Astrocyte (in vitro differentiated cells and primary cell): ENCODE data around the gene PDE1A. TPM values are rescaled to one million over a fixed set of nuclear protein-coding genes. Genes with fewer than 3 reads are reported as not detected.

Source experiments
- DNase-seq: peaks from one replicate; pipeline ENCODE4 v3.0.0-alpha.2; 2010; ENCODE audit warnings: low read depth
- FAIRE-seq: peaks from 2 replicates; lab custom pipeline; 2011; peaks lifted over from hg19 to GRCh38; lab: Jason Lieb, UNC
- H2AFZ ChIP-seq: 2 replicates; pipeline ENCODE4 v1.6.0; 2012; ENCODE audit warnings: low read depth, low read length, inconsistent platforms
- H3K27ac ChIP-seq: 2 replicates; pipeline ENCODE4 v1.5.1; 2011; ENCODE audit warnings: low read depth, low read length, inconsistent platforms
- H3K27me3 ChIP-seq: 2 replicates; pipeline ENCODE4 v1.6.0; 2011; ENCODE audit warnings: low read length, inconsistent platforms; ENCODE audit not compliant: insufficient read depth
- H3K36me3 ChIP-seq: 2 replicates; pipeline ENCODE4 v1.5.1; 2011; ENCODE audit warnings: low read length, inconsistent platforms; ENCODE audit not compliant: insufficient read depth
- H3K4me1 ChIP-seq: 2 replicates; pipeline ENCODE4 v1.5.1; 2011; ENCODE audit warnings: low read length, inconsistent platforms; ENCODE audit not compliant: insufficient read depth
- H3K4me2 ChIP-seq: 2 replicates; pipeline ENCODE4 v1.6.0; 2012; ENCODE audit warnings: low read length, inconsistent platforms
- H3K4me3 ChIP-seq: 2 replicates; pipeline ENCODE4 v1.5.1; 2011; ENCODE audit warnings: low read depth, mild to moderate bottlenecking, low read length, inconsistent platforms; ENCODE audit not compliant: insufficient read depth
- H3K79me2 ChIP-seq: 2 replicates; pipeline ENCODE4 v1.6.0; 2012; ENCODE audit warnings: mild to moderate bottlenecking, low read length, inconsistent platforms; ENCODE audit not compliant: insufficient read depth
- H3K9ac ChIP-seq: 2 replicates; pipeline ENCODE4 v1.6.0; 2012; ENCODE audit warnings: mild to moderate bottlenecking, low read length, inconsistent platforms
- H3K9me3 ChIP-seq: 2 replicates; pipeline ENCODE4 v1.5.1; 2012; ENCODE audit warnings: low read depth, mild to moderate bottlenecking, low read length, inconsistent platforms; ENCODE audit not compliant: insufficient read depth
- H4K20me1 ChIP-seq: 2 replicates; pipeline ENCODE4 v1.6.0; 2012; ENCODE audit warnings: low read length, inconsistent platforms; ENCODE audit not compliant: insufficient read depth
- H3K27ac Mint-ChIP-seq: one replicate; pipeline ENCODE4 v1.8.0; 2021; ENCODE audit warnings: mild to moderate bottlenecking, mixed read lengths; ENCODE audit not compliant: unreplicated experiment
- H3K27me3 Mint-ChIP-seq: one replicate; pipeline ENCODE4 v1.8.0; 2021; ENCODE audit warnings: low read depth, mixed read lengths; ENCODE audit not compliant: unreplicated experiment
- H3K36me3 Mint-ChIP-seq: one replicate; pipeline ENCODE4 v1.8.0; 2021; ENCODE audit warnings: low read depth, mixed read lengths; ENCODE audit not compliant: unreplicated experiment
- H3K4me1 Mint-ChIP-seq: one replicate; pipeline ENCODE4 v1.8.0; 2021; ENCODE audit warnings: low read depth, mixed read lengths; ENCODE audit not compliant: unreplicated experiment
- H3K4me3 Mint-ChIP-seq: one replicate; pipeline ENCODE4 v1.8.0; 2021; ENCODE audit warnings: mild to moderate bottlenecking, moderate library complexity, mixed read lengths; ENCODE audit not compliant: unreplicated experiment
- H3K9me3 Mint-ChIP-seq: one replicate; pipeline ENCODE4 v1.8.0; 2021; ENCODE audit warnings: mild to moderate bottlenecking, mixed read lengths; ENCODE audit not compliant: unreplicated experiment
- EZH2 ChIP-seq: IDR thresholded peaks from 2 replicates; pipeline ENCODE4 v1.6.1; 2012; ENCODE audit warnings: mild to moderate bottlenecking, low read length, inconsistent platforms; ENCODE audit not compliant: insufficient read depth
- total RNA-seq: library from RNA; stranded (reverse); gene quantifications from 2 replicates; pipeline ENCODE4 v1.2.1, GENCODE V29; 2021
- TF ChIP-seq, protein P1 (sequence below): IDR thresholded peaks from 2 replicates; pipeline ENCODE4 v1.5.1; 2011; ENCODE audit warnings: low read depth, mild to moderate bottlenecking, inconsistent platforms, low read length, moderate library complexity; ENCODE audit not compliant: insufficient read depth

The PDE1A gene
- total RNA-seq, 1 donor from 2014 or later: 0.32 TPM

DNA sequence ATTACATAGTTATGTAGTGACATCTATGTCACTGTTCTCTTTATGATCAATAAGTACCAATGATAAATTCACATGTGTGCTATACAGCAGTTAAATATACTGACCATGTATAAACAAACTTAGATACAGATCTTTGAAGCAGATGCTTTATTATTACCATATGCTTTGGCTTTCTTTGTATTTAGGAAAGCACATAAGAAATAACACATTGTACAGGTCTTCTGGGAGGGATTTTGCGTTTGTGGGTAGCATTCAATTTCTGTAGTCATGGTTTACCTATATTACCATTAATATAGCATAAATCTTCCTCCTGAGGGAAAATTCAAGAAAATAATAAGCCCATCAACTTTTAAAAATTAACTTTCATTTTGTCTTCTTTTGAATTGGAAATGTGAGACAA, 1.6 kb upstream of the PDE1A start:
- Mint-ChIP-seq H3K36me3 (no peaks in the 10 kb centered on the region), H3K4me1 (no peaks in the 10 kb centered on the region), H3K9me3 (no peaks in the 10 kb centered on the region), H3K27ac (no peak overlapping the region), H3K27me3 (no peaks in the 10 kb centered on the region), H3K4me3 (no peak overlapping the region)
- H3K9me3 ChIP-seq: no peaks in the 10 kb centered on the region
- H4K20me1 ChIP-seq: no peaks in the 10 kb centered on the region
- H3K27me3 ChIP-seq: no peaks in the 10 kb centered on the region
- TF ChIP-seq EZH2: no peak
- TF ChIP-seq, protein P1, sequence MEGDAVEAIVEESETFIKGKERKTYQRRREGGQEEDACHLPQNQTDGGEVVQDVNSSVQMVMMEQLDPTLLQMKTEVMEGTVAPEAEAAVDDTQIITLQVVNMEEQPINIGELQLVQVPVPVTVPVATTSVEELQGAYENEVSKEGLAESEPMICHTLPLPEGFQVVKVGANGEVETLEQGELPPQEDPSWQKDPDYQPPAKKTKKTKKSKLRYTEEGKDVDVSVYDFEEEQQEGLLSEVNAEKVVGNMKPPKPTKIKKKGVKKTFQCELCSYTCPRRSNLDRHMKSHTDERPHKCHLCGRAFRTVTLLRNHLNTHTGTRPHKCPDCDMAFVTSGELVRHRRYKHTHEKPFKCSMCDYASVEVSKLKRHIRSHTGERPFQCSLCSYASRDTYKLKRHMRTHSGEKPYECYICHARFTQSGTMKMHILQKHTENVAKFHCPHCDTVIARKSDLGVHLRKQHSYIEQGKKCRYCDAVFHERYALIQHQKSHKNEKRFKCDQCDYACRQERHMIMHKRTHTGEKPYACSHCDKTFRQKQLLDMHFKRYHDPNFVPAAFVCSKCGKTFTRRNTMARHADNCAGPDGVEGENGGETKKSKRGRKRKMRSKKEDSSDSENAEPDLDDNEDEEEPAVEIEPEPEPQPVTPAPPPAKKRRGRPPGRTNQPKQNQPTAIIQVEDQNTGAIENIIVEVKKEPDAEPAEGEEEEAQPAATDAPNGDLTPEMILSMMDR: no peak
- no peak overlapping the region for H2AFZ ChIP-seq
- H3K4me2 ChIP-seq: no peak overlapping the region
- no peaks in the 10 kb centered on the region for H3K79me2 ChIP-seq
- no peak overlapping the region for H3K27ac ChIP-seq
- H3K4me1 ChIP-seq: no peaks in the 10 kb centered on the region
- H3K9ac ChIP-seq: no peak overlapping the region
- DNase-seq: no peak
- H3K4me3 ChIP-seq: no peak overlapping the region
- no peak for FAIRE-seq
- H3K36me3 ChIP-seq: no peaks in the 10 kb centered on the region

DNA sequence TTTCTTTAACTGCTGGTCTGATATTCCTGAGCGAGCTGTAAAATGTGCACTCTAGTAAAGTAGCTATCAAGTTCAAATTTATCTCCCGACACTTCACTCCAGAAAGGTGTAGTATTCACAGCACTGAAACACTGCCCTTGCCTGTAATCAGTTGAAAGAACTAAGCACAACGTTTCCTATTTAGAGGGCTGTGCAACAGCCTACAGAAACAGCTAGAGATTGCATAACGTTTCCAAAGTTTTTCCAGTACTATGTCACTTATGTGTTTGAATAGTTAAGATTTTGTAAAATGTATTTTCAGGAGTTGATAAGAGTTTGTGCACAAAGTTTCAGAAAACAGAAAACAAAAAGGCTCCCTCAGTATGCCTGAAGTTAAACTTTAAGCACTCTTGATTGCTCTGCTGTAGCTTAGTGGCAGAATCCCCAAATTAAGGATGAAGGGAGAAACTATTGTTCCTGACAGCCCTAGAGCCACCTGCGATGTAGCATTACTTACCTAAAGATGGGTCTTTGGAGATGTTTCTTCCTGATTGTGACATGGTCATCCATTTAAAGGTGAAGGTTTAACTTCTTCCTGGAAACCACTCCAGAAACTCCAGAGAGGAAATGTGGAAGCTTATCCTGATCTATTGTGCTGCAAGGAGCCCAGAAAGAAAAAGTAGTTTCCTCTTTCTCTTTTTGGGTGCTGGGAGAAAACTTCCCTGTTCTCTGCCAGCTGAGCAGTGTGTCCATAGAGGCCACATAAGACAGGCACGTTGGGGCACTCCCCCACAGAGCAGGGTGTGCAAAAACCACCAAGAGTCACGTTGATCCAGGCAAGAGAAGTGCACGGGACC, 536 bp downstream of the PDE1A start:
- no peaks in the 10 kb centered on the region for H3K9me3 ChIP-seq
- H3K9ac ChIP-seq: no peak overlapping the region
- H3K27me3 ChIP-seq: no peaks in the 10 kb centered on the region
- H3K4me3 ChIP-seq: no peak overlapping the region
- no peaks in the 10 kb centered on the region for H3K79me2 ChIP-seq
- H4K20me1 ChIP-seq: no peaks in the 10 kb centered on the region
- H3K36me3 ChIP-seq: no peaks in the 10 kb centered on the region
- H3K27ac ChIP-seq: no peak overlapping the region
- H3K27me3 Mint-ChIP-seq: no peaks in the 10 kb centered on the region
- no peaks in the 10 kb centered on the region for H3K4me1 ChIP-seq
- no peaks in the 10 kb centered on the region for H3K36me3 Mint-ChIP-seq
- no peak overlapping the region for H3K27ac Mint-ChIP-seq
- no peak for FAIRE-seq
- no peak for DNase-seq
- TF ChIP-seq, protein P1: no peak
- no peak for TF ChIP-seq EZH2
- H3K9me3 Mint-ChIP-seq: no peaks in the 10 kb centered on the region
- H3K4me2 ChIP-seq: no peak overlapping the region
- no peak overlapping the region for H2AFZ ChIP-seq
- H3K4me3 Mint-ChIP-seq: no peak overlapping the region
- no peaks in the 10 kb centered on the region for H3K4me1 Mint-ChIP-seq

DNA sequence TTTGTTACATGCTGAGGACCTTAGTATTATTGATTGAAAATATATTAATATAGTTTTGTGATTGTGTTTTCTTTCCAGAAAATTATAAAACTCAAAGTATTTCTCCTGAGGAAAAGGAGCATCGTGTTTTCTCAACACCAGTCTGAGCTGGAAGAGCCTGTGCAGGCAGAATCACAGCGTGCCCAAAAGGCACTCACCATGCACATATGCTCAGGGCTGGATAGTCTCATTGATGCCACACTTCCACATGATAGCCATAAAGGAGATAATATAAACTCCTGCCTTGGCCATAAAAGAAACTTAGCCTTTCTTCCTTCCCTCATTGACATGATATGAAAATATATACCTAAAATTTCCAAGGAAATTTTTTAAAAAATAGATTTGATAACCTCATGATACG, 4.0 kb downstream of the PDE1A start:
- H3K36me3 Mint-ChIP-seq: no peaks in the 10 kb centered on the region
- H3K4me2 ChIP-seq: no peak overlapping the region
- H3K27ac Mint-ChIP-seq: no peak overlapping the region
- H2AFZ ChIP-seq: no peak overlapping the region
- FAIRE-seq (no peak), DNase-seq (no peak)
- no peaks in the 10 kb centered on the region for H3K79me2 ChIP-seq
- no peak overlapping the region for H3K4me3 ChIP-seq
- H3K27me3 ChIP-seq: no peaks in the 10 kb centered on the region
- no peaks in the 10 kb centered on the region for H3K4me1 ChIP-seq
- no peaks in the 10 kb centered on the region for H3K27me3 Mint-ChIP-seq
- TF ChIP-seq, protein P1: no peak
- TF ChIP-seq EZH2: no peak
- H3K36me3 ChIP-seq: no peaks in the 10 kb centered on the region
- H3K9me3 Mint-ChIP-seq: no peaks in the 10 kb centered on the region
- no peak overlapping the region for H3K27ac ChIP-seq
- no peaks in the 10 kb centered on the region for H4K20me1 ChIP-seq
- no peak overlapping the region for H3K9ac ChIP-seq
- no peaks in the 10 kb centered on the region for H3K9me3 ChIP-seq
- no peaks in the 10 kb centered on the region for H3K4me1 Mint-ChIP-seq
- no peak overlapping the region for H3K4me3 Mint-ChIP-seq
